H1 (cell line): ENCODE data around the gene DOC2A. TPM values are rescaled to one million over a fixed set of nuclear protein-coding genes. Genes with fewer than 3 reads are reported as not detected.

Experiments
- ASH2L ChIP-seq: fragments of 200-600, 300-600 bp; sonication (generic); IDR thresholded peaks from one replicate; pipeline ENCODE4 v1.7.1; 2017; ENCODE audit warnings: low read length
- CBX8 ChIP-seq: fragments of 300-800, 300-1000 bp; sonication (generic); IDR thresholded peaks from 2 replicates; pipeline ENCODE4 v1.7.1; 2016; ENCODE audit warnings: low read depth, low read length, borderline replicate concordance
- CTBP2 ChIP-seq: IDR thresholded peaks from 2 replicates; pipeline ENCODE4 v1.7.0; 2011; ENCODE audit warnings: borderline replicate concordance, mild to moderate bottlenecking, moderate library complexity, mixed read lengths, low read length; ENCODE audit not compliant: insufficient read depth, insufficient read length
- HDAC2 ChIP-seq, 2 experiments: fragments of 300-600 bp in 1 of 2; sonication (generic) in 1 of 2; IDR thresholded peaks; 2 replicates each; pipeline ENCODE4 v1.6.1; 2011 to 2012; ENCODE audit warnings: low read depth in 2 of 2, low read length in 2 of 2, mild to moderate bottlenecking in 2 of 2, moderate library complexity in 2 of 2, borderline replicate concordance in 1 of 2, inconsistent platforms in 1 of 2
- PHF8 ChIP-seq: fragments of 200-600 bp; sonication (generic); conservative IDR thresholded peaks from 2 replicates; pipeline ENCODE4 v1.7.1; 2012; ENCODE audit warnings: low read depth, mild to moderate bottlenecking, inconsistent platforms, low read length, moderate library complexity
- SP4 ChIP-seq: IDR thresholded peaks from 2 replicates; pipeline ENCODE4 v1.6.1; 2012; ENCODE audit warnings: low read length, inconsistent platforms
- ZNF274 ChIP-seq: IDR thresholded peaks from 2 replicates; pipeline ENCODE4 v1.7.0; 2012; ENCODE audit warnings: low read length, borderline replicate concordance; ENCODE audit errors: extremely low read depth
- polyA plus RNA-seq, 7 experiments: library from polyadenylated mRNA; depleted of rRNA in 3 of 7; stranded (reverse) in 5 of 7; unstranded in 2 of 7; fragments of >200 nt in 5 of 7; fragments of 200-250 nt in 2 of 7; gene quantifications; 1 replicate in 5 of 7; 2 replicates in 1 of 7; 4 replicates in 1 of 7; pipeline versions ENCODE4 v1.2.1 to v1.2.3, GENCODE V29; 2011 to 2013; ENCODE audit warnings: missing spikeins in 2 of 7, mixed read lengths in 2 of 7
- total RNA-seq: library from RNA; stranded (reverse); fragmentation: NEBNext Ultra II Directional; extraction: Animal tissue kit (Norgen Biotek cat#: 25700); gene quantifications from 2 replicates; pipeline ENCODE4 v1.2.1, GENCODE V29; 2021

DOC2A gene
- total and polyA plus RNA-seq, 2 of the 8 experiments (the other 6 are each of a cell fraction or from before 2014, with no cell fraction given) = 13.9 to 20.7 TPM

DNA sequence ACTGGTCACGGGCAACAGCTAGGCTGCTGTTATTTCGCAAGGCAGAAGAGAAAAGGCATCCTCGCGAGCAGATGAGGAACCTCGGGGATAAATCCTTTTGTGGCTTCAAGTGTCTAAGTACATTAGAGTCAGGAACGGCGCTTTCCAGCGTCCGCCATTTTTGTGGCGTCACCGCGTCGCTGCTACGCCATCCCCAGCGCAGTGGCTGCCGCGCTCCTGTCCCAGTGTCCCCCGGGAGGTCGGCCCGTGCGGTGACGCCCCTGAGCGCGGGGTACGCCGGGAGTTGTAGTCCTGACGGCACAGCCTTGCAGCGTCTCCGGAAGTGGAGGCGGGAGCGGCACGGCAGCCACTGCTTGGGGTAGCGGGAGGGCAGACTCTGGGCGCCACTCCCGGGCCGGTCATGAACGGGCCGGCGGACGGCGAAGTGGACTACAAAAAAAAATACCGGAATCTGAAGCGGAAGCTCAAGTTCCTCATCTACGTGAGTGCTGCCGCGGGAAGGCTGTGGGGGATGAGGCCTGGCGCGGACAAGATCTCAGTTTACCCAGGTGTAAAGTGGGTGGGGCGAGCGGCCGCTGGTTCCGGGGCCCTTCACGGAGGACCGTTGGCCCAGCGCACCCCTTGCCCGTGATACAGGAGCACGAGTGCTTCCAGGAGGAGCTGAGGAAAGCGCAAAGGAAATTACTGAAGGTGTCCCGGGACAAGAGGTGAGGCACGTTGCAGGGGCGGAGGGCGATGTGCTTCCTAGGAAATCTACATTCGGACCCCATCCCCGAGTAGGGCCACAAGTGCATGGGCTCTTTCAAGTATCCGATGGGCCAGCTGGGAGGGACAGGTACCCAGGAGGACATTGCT, 14.7 kb downstream of the DOC2A start, which contains the start of gene INO80E (continued):
- TF ChIP-seq PHF8 (peak; percentile 53; the same call in 1 of the 2 replicates), SP4 (no peak), CBX8 (no peak), CTBP2 (no peak), ASH2L (peak; percentile 97), HDAC2 (IDR thresholded peaks at IDR 0.05; ENCODE audit: borderline replicate concordance in 1 of 2, low read depth in 2 of 2, low read length in 2 of 2) (0 out of 4 replicates have a peak, but pooled peaks of 1 of the 2 experiments have one; percentile 43), ZNF274 (no peak)
